AG04450 (cell line): ENCODE measurements around the gene TNFSF8. TPM values are rescaled to one million over a fixed set of nuclear protein-coding genes. Genes with fewer than 3 reads are reported as not detected.

Experiments used
- CTCF ChIA-PET: fragments of 300-600, 350-600 bp; formaldehyde crosslinking; extraction: SDS; loops from one replicate; lab custom pipeline; 2022; ENCODE audit warnings: antibody characterized with exemption, inconsistent platforms; lab: Charles Lee
- POLR2A ChIA-PET: fragments of 350-600 bp; formaldehyde crosslinking; extraction: SDS; loops from one replicate; lab custom pipeline; 2021; ENCODE audit warnings: antibody characterized with exemption, inconsistent platforms; lab: Yijun Ruan, JAX
- DNase-seq: peaks from one replicate; pipeline ENCODE4 v3.0.0-alpha.2; 2011; ENCODE audit warnings: low read depth, low spot score
- H3K27ac ChIP-seq: one replicate; pipeline ENCODE4 v1.5.1; 2012; ENCODE audit warnings: low read depth, low read length, control low read depth
- H3K27me3 ChIP-seq: one replicate; pipeline ENCODE4 v1.6.0; 2012; ENCODE audit warnings: low read length; ENCODE audit not compliant: control insufficient read depth, insufficient read depth
- H3K4me3 ChIP-seq: 2 replicates; pipeline ENCODE4 v1.5.1; 2011; ENCODE audit warnings: mild to moderate bottlenecking, low read depth, low read length, control low read depth
- H3K9me3 ChIP-seq: 2 replicates; pipeline ENCODE4 v1.5.1; 2012; ENCODE audit warnings: low read length; ENCODE audit not compliant: control insufficient read depth, insufficient read depth
- polyA plus RNA-seq: library from polyadenylated mRNA; depleted of rRNA; stranded (reverse); fragments of >200 nt; gene quantifications from 2 replicates; pipeline ENCODE4 v1.2.3, GENCODE V29; 2011
- TF ChIP-seq, protein P1 (sequence below): IDR thresholded peaks from 2 replicates; pipeline ENCODE4 v1.5.1; 2011; ENCODE audit warnings: low read depth, low read length, control low read depth, inconsistent platforms

The TNFSF8 gene
- polyA plus RNA-seq, 1 experiment, result not detected

DNA sequence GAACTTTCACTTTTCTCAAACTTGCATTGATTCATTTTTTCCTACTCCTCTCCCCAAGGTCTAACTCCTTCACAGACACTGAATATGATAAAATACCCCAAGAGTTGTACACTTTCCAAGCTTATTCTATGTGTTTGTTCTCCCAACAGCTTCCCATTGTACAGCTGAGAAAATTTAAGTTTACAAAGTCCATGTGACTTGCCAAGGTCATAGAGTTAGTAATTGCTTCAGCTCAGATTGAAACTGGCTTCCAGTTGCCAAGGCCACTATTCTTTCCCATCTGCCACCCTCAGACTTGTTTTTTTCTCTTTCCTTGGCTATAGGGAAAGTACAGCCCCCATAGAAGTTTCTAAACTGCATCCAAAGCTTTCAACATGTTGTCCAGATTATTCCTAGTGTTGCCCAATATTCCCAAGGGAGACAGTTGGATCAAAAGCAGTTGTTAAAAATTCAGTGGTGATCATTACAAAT, 34.8 kb downstream of the TNFSF8 start:
- TF ChIP-seq, protein P1, sequence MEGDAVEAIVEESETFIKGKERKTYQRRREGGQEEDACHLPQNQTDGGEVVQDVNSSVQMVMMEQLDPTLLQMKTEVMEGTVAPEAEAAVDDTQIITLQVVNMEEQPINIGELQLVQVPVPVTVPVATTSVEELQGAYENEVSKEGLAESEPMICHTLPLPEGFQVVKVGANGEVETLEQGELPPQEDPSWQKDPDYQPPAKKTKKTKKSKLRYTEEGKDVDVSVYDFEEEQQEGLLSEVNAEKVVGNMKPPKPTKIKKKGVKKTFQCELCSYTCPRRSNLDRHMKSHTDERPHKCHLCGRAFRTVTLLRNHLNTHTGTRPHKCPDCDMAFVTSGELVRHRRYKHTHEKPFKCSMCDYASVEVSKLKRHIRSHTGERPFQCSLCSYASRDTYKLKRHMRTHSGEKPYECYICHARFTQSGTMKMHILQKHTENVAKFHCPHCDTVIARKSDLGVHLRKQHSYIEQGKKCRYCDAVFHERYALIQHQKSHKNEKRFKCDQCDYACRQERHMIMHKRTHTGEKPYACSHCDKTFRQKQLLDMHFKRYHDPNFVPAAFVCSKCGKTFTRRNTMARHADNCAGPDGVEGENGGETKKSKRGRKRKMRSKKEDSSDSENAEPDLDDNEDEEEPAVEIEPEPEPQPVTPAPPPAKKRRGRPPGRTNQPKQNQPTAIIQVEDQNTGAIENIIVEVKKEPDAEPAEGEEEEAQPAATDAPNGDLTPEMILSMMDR, result no peak
- H3K9me3 ChIP-seq, result no peaks in the 10 kb centered on the region
- ChIA-PET CTCF (interaction anchor here (0.9 to 1.5 kb wide), 3 partner anchors 11 to 38 kb away, joined by 3 to 4 read pairs (median 3); no protein-coding TSS in a partner anchor), POLR2A (interaction anchor here (1.0 to 1.2 kb wide), 4 partner anchors 9 to 218 kb away, joined by 3 to 4 read pairs (median 3); no protein-coding TSS in a partner anchor)
- peak overlapping the region; percentile 96 for H3K27ac ChIP-seq
- no peak overlapping the region for H3K4me3 ChIP-seq
- no peaks in the 10 kb centered on the region for H3K27me3 ChIP-seq
- DNase-seq, result no peak

DNA sequence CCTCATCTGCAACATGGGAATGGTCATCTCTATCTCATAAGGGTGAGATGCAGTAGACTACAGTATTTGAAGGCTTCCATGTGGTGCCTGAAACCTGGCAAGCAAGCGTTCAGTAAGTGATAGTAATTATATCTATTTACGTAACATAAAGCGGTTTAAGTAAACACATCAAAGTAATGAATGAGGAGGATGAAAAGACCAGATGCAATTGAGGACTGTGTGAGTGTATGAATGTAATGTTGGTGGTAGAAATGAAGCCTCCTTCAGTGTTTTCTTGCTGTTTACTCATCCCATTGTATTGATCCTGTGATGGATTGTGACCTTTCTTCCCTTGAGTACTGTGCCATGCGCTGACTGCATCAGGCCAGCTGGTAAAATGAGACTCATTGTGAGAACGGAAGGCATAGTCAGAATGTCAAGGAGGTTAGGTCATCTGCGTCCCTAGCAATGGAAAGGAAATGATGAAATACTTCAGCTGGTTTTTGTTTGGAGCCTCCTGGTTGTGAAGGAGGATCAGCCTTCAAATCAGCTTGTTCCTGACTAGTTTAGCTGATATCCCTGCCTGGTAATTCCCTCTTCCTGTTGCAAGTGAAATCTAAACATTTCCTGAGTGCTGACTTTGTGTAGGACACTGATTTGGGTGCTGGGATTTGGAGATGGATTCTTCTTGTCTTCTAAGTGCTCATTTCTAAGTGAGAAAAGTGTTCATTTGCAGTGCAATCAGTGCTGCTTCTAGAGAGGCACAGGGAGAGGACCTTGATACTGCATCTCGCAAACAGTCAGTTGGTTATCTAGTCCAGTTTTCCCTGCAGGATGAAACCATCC, 35.6 kb downstream of the TNFSF8 start:
- DNase-seq, result peak; percentile 98
- ChIA-PET POLR2A (interaction anchor here (0.6 to 1.2 kb wide), 5 partner anchors 8 to 217 kb away, joined by 3 to 4 read pairs (median 3); no protein-coding TSS in a partner anchor), CTCF (interaction anchor here (0.9 to 1.5 kb wide), 3 partner anchors 12 to 37 kb away, joined by 3 to 7 read pairs (median 4); no protein-coding TSS in a partner anchor)
- Histone ChIP-seq H3K27ac (peak overlapping the region; percentile 96), H3K4me3 (no peak overlapping the region), H3K9me3 (no peaks in the 10 kb centered on the region), H3K27me3 (no peaks in the 10 kb centered on the region)
- TF ChIP-seq, protein P1, result no peak

DNA sequence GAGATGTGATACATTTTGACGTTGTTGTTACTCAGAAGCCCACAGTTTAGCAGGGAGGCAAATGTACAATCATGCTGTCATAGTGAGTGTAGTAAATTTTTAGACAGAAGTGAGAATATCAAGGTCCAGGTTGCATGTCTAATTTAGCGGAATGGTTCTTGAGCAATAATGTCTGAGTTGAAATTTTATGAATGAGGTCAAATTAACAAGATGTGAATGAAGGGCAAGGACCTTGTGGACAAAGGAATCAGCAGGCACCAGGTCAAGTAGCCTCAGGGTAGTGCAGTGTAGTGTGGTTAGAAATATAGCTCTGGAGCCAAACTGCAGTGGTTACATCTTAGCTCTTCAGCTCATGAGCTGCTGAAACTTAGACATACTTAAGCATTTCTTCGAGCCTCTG, 36.2 kb downstream of the TNFSF8 start:
- TF ChIP-seq, protein P1, result no peak
- CTCF ChIA-PET, result interaction anchor here (1.4 kb wide), 1 partner anchor 13 kb away, joined by 7 read pairs; no protein-coding TSS in a partner anchor
- DNase-seq, result no peak
- Histone ChIP-seq H3K27me3 (no peaks in the 10 kb centered on the region), H3K4me3 (no peak overlapping the region), H3K9me3 (no peaks in the 10 kb centered on the region), H3K27ac (peak overlapping the region; percentile 96)
- POLR2A ChIA-PET, result interaction anchor here (0.6 to 1.2 kb wide), 3 partner anchors 8 to 217 kb away, joined by 3 to 4 read pairs (median 3); no protein-coding TSS in a partner anchor

DNA sequence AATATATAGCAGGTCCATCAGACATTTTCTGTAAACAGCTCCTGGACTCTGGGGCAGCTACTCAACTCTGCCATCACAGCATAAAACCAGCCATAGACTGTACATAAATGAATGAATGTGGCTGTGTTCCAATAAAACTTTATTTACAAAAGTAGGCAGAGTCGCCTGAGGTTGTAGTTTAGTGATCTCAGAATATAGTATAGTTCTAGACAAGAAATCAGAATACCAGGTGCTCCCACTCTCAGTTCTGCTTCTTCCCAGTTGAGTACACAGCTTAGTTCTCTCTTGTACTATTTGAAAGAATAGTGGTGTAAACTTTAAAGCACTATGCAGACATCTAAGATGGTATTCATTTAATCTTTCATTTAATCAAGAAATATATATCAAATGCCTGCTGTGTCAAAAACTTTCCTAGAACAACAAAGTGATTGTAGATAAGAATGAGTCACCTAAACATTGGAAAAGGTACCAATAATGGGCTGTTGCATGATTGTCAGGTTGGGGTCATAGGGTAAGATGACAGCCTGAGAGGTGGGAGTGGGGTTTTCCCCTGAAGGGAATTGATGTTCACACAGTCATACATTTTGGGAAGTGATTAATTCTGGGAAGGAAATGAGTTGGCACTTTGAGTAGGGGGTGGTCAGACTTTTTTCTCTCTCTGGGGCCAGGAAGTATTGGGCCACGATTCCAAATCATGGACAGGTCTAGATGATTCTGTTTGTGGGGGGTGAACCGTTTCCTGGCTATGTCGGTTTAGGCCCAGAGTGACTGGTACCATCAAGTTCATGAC, 37.0 kb downstream of the TNFSF8 start:
- DNase-seq, result no peak
- H3K27me3 ChIP-seq, result no peaks in the 10 kb centered on the region
- H3K4me3 ChIP-seq, result no peak overlapping the region
- TF ChIP-seq, protein P1, result no peak
- no peaks in the 10 kb centered on the region for H3K9me3 ChIP-seq
- ChIA-PET CTCF (interaction anchor here (0.5 to 1.4 kb wide), 2 partner anchors 14 to 233 kb away, joined by 3 read pairs; no protein-coding TSS in a partner anchor), POLR2A (no interaction called here)
- peak overlapping the region; percentile 96 for H3K27ac ChIP-seq
